WTC11 (cell line): Measurements from ENCODE around the gene TRIM2. TPM values are rescaled to one million over a fixed set of nuclear protein-coding genes. Genes with fewer than 3 reads are reported as not detected.
A peak's percentile ranks its signal among the peaks of the same experiment; 100 is the strongest.

Source experiments
- ATAC-seq: fragments of 200-7000 bp; cut with Tn5 transposase; 2 replicates; pipeline ENCODE4 v1.10.0; 2021; ENCODE audit warnings: mild to moderate bottlenecking, moderate library complexity
- CTCF ChIA-PET: fragments of 300-600 bp; sonication (Branson Sonifier 250); formaldehyde crosslinking; loops from one replicate; lab custom pipeline; 2021; ENCODE audit warnings: antibody characterized with exemption; lab: Charles Lee
- POLR2A ChIA-PET: fragments of 350-600 bp; sonication (Branson Sonifier 250); formaldehyde crosslinking; loops from one replicate; lab custom pipeline; 2021; ENCODE audit warnings: antibody characterized with exemption; lab: Charles Lee
- DNase-seq: peaks from one replicate; pipeline ENCODE4 v3.0.0; 2021; ENCODE audit warnings: low spot score
- H3K27ac Mint-ChIP-seq: 2 replicates; pipeline ENCODE4 v1.8.0; 2021; ENCODE audit warnings: mixed read lengths
- H3K27me3 Mint-ChIP-seq: 2 replicates; pipeline ENCODE4 v1.8.0; 2021; ENCODE audit warnings: low read depth, mild to moderate bottlenecking, moderate library complexity, mixed read lengths
- H3K36me3 Mint-ChIP-seq: 2 replicates; pipeline ENCODE4 v1.8.0; 2021; ENCODE audit warnings: mixed read lengths
- H3K4me1 Mint-ChIP-seq: 2 replicates; pipeline ENCODE4 v1.8.0; 2022; ENCODE audit warnings: mixed read lengths
- H3K4me3 Mint-ChIP-seq: 2 replicates; pipeline ENCODE4 v1.8.0; 2021; ENCODE audit warnings: mild to moderate bottlenecking, moderate library complexity, mixed read lengths
- H3K9me3 Mint-ChIP-seq: 2 replicates; pipeline ENCODE4 v1.8.0; 2021; ENCODE audit warnings: mixed read lengths
- ATF1 ChIP-seq: sonication (generic); formaldehyde crosslinking; IDR thresholded peaks from 2 replicates; pipeline ENCODE4 v1.8.1; 2023; ENCODE audit warnings: mild to moderate bottlenecking, moderate library complexity, missing genetic modification reagents
- FOXP1 ChIP-seq: sonication (generic); formaldehyde crosslinking; IDR thresholded peaks from 2 replicates; pipeline ENCODE4 v1.8.0; 2022; ENCODE audit warnings: missing genetic modification reagents, mild to moderate bottlenecking, moderate library complexity, borderline replicate concordance
- FOXP4 ChIP-seq: sonication (generic); formaldehyde crosslinking; IDR thresholded peaks from 2 replicates; pipeline ENCODE4 v1.8.0; 2022; ENCODE audit warnings: mild to moderate bottlenecking, missing genetic modification reagents
- GABPB1 ChIP-seq: sonication (generic); formaldehyde crosslinking; IDR thresholded peaks from 2 replicates; pipeline ENCODE4 v1.8.1; 2023; ENCODE audit warnings: mild to moderate bottlenecking, missing genetic modification reagents
- NFATC4 ChIP-seq: fragments of 250-450 bp; sonication (Bioruptor Pico); IDR thresholded peaks from 2 replicates; pipeline ENCODE4 v1.9.0; 2021; ENCODE audit warnings: mild to moderate bottlenecking
- PRRX2 ChIP-seq: fragments of 250-450 bp; sonication (Bioruptor Pico); IDR thresholded peaks from 2 replicates; pipeline ENCODE4 v1.8.0; 2021; ENCODE audit warnings: mild to moderate bottlenecking
- SOX15 ChIP-seq: fragments of 250-450 bp; sonication (Bioruptor Pico); IDR thresholded peaks from 2 replicates; pipeline ENCODE4 v1.9.0; 2021; ENCODE audit warnings: mild to moderate bottlenecking
- SP1 ChIP-seq: sonication (generic); formaldehyde crosslinking; conservative IDR thresholded peaks from 2 replicates; pipeline ENCODE4 v1.8.1; 2022; ENCODE audit warnings: missing genetic modification reagents
- ZNF121 ChIP-seq: sonication (generic); formaldehyde crosslinking; IDR thresholded peaks from 2 replicates; pipeline ENCODE4 v1.8.0; 2023; ENCODE audit warnings: missing genetic modification reagents
- ZNF232 ChIP-seq: sonication (generic); formaldehyde crosslinking; IDR thresholded peaks from 2 replicates; pipeline ENCODE4 v1.8.0; 2022; ENCODE audit warnings: mild to moderate bottlenecking, missing genetic modification reagents
- ZNF512 ChIP-seq: sonication (generic); formaldehyde crosslinking; IDR thresholded peaks from 2 replicates; pipeline ENCODE4 v1.8.1; 2022; ENCODE audit warnings: missing genetic modification reagents, borderline replicate concordance
- ZNF532 ChIP-seq: fragments of 250-450 bp; sonication (Bioruptor Pico); IDR thresholded peaks from 2 replicates; pipeline ENCODE4 v1.9.0; 2021; ENCODE audit warnings: mild to moderate bottlenecking, borderline replicate concordance
- ZNF671 ChIP-seq: fragments of 250-450 bp; sonication (Bioruptor Pico); IDR thresholded peaks from 2 replicates; pipeline ENCODE4 v1.8.0; 2021; ENCODE audit warnings: mild to moderate bottlenecking
- total RNA-seq: library from RNA; stranded (reverse); gene quantifications from 3 replicates; pipeline ENCODE4 v1.2.3, GENCODE V29; 2021
- TF ChIP-seq, protein P1 (sequence below): sonication (generic); formaldehyde crosslinking; IDR thresholded peaks from 2 replicates; pipeline ENCODE4 v1.8.1; 2023; ENCODE audit warnings: mild to moderate bottlenecking, moderate library complexity, missing genetic modification reagents

TRIM2 gene
- total RNA-seq, 1 experiment from 2014 or later: 54.5 TPM

GRCh38 chr4:153344131-153345011, 140.1 kb downstream of the TRIM2 start, which contains the start of gene MND1 (continued):
- TF ChIP-seq ZNF121 (peak; percentile 54; the same call in 1 of the 2 replicates), FOXP4 (CRISPR knock-in tag) (peak; percentile 90), GABPB1 (CRISPR knock-in tag) (peak; percentile 68; the same call in 1 of the 2 replicates), ZNF232 (CRISPR knock-in tag) (peak; percentile 69), SP1 (CRISPR knock-in tag) (peak; percentile 92), PRRX2 (0 out of 2 replicates have a peak, but pooled peaks have one; percentile 64)

DNA sequence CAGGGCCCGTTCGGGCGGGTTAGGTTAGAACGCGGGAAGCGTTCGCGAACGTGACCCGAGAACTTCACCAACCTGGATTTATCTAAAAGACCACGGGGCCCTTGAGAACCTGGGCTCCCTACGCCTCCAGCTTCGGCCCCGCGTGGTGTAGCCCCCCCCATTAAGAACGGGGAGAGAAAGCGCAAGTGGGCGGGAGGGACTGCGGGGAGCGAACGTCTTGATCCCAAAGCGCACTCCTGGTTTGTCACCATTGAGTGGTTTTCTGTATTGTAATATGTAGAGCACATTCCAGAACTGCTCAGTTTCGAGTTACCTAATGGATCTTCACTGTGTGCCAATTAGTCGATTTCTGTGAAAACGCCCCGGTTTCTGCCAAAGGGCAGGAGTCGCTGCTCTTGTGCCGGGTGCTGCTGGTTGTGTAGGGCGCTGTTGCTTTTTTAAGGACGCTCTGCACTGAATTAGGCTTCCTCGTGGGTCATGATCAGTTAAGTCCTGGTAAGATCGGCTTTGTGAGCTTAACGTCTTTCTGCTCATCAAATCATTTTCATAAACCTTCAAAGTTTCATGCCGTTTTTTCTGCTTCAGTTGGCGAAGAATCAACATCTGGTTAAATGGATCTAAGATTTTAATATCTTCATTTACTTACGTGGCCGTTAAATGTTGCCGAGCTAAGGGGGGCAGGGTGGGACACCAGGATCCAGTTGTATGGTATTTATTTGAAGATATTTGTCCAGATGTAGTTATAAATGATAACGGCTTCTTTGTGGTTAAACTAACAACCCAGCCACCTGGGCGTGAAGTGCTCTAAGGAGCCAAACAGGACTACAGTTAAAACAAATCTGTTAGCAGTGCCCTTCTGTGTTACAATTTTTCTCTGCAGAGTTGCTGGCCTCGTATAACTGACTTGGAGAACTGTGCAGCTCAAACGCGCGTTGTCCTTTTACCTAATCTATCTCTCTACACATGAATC, 141.1 kb downstream of the TRIM2 start:
- ATAC-seq: peak; percentile 25
- Mint-ChIP-seq H3K27me3 (no peaks in the 10 kb centered on the region), H3K36me3 (no peaks in the 10 kb centered on the region; the same call in 1 of the 2 replicates)
- TF ChIP-seq GABPB1 (CRISPR knock-in tag) (no peak), ZNF532 (CRISPR knock-in tag) (no peak), NFATC4 (0 out of 2 replicates have a peak, but pooled peaks have one; percentile 39), ZNF671 (no peak), ATF1 (CRISPR knock-in tag) (peak; percentile 5; the same call in 1 of the 2 replicates)
- TF ChIP-seq, protein P1, sequence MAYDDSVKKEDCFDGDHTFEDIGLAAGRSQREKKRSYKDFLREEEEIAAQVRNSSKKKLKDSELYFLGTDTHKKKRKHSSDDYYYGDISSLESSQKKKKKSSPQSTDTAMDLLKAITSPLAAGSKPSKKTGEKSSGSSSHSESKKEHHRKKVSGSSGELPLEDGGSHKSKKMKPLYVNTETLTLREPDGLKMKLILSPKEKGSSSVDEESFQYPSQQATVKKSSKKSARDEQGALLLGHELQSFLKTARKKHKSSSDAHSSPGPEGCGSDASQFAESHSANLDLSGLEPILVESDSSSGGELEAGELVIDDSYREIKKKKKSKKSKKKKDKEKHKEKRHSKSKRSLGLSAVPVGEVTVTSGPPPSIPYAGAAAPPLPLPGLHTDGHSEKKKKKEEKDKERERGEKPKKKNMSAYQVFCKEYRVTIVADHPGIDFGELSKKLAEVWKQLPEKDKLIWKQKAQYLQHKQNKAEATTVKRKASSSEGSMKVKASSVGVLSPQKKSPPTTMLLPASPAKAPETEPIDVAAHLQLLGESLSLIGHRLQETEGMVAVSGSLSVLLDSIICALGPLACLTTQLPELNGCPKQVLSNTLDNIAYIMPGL (CRISPR knock-in tag): peak; percentile 65; the same call in 1 of the 2 replicates
- TF ChIP-seq, all 79 proteins: peak for 3
- peak overlapping the region; percentile 94 for H3K27ac Mint-ChIP-seq
- POLR2A ChIA-PET: interaction anchor here (1.6 kb wide), 1 partner anchor 121 kb away, joined by 5 read pairs; the partner anchor contains the start of gene TMEM131L
- no peaks in the 10 kb centered on the region for H3K9me3 Mint-ChIP-seq
- peak; percentile 39 for DNase-seq
- CTCF ChIA-PET: interaction anchor here (1.1 to 2.7 kb wide), 5 partner anchors 73 to 294 kb away, joined by 3 to 8 read pairs (median 3); partner anchors contain the start of gene TMEM131L
- H3K4me3 Mint-ChIP-seq: peak overlapping the region; percentile 87
- H3K4me1 Mint-ChIP-seq: peaks cover 35% of the 10 kb centered on the region

DNA sequence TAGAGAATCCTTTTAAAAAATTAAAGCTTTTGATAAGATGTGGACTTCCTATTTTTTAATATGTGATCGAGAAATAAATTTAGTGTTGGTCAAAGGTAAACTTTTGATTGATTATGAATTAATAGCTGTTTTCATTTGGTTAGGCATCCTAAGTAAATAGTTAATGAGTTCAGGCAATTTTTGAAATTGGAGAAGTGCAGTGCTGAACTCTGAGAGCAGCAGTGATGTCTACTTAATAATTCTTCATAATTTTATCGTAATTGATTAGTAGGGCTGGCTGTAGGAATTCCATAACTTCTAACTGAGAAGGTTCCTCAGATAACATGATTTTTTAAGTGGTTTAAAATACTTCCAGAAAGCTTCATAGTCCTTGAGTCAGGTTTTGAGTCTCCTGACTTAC, 141.8 kb downstream of the TRIM2 start:
- no peaks in the 10 kb centered on the region for H3K27me3 Mint-ChIP-seq
- ATAC-seq (no peak), DNase-seq (no peak)
- H3K27ac Mint-ChIP-seq: no peak overlapping the region
- H3K4me3 Mint-ChIP-seq: peak overlapping the region; percentile 87
- H3K4me1 Mint-ChIP-seq: peaks cover 35% of the 10 kb centered on the region
- peaks cover 2% of the 10 kb centered on the region; the same call in 1 of the 2 replicates for H3K36me3 Mint-ChIP-seq
- no peaks in the 10 kb centered on the region for H3K9me3 Mint-ChIP-seq
- no peak for TF ChIP-seq FOXP1
- no peak for TF ChIP-seq SOX15
- no peak for TF ChIP-seq ZNF512
- TF ChIP-seq ZNF232 (CRISPR knock-in tag): no peak
- ChIA-PET CTCF (interaction anchor here (0.6 to 2.7 kb wide), 13 partner anchors 8 to 303 kb away, joined by 3 to 10 read pairs (median 4); partner anchors contain the start of gene TMEM131L), POLR2A (interaction anchor here (1.6 kb wide), 1 partner anchor 120 kb away, joined by 5 read pairs; the partner anchor contains the start of gene TMEM131L)
